NCI-H1092 treated with DMSO at 0.1 percent for 48 hours (cell line): ENCODE results near the gene MZF1.
"Not testable (repeated sequence)": the region's sequence is repeated elsewhere in the genome, so short reads cannot be mapped to it uniquely, and the experiment has no call there.

Experiments
- DNase-seq: peaks from one replicate; lab custom pipeline; 2025; lab: John Stamatoyannopoulos, UW

Gene MZF1

DNA sequence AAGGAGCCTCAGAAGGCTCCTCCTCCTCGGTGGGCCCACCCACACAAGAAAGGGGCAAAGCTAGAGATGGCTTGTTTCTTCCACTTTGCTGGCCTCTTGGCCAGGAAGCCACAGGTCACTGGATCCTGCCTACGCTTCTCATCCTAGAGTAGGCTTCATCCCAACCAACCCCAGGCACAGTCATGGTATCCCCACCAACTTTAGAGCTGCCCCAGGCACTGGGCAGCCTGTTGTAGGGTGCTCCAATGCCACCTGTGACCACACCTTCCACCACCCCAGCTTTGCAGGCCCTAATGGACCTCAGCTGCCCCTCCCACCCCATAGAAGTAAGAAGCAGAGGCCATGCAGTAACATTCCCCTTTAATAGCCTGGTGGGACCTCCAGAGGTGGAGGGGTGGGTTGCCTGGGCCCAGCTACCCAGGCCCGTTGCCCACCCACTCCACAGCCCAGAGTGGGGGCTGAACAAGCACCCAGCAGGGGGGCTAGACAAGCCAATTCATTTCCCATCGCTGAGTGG lies 17.7 kb downstream of the MZF1 start:
- no peak for DNase-seq

DNA sequence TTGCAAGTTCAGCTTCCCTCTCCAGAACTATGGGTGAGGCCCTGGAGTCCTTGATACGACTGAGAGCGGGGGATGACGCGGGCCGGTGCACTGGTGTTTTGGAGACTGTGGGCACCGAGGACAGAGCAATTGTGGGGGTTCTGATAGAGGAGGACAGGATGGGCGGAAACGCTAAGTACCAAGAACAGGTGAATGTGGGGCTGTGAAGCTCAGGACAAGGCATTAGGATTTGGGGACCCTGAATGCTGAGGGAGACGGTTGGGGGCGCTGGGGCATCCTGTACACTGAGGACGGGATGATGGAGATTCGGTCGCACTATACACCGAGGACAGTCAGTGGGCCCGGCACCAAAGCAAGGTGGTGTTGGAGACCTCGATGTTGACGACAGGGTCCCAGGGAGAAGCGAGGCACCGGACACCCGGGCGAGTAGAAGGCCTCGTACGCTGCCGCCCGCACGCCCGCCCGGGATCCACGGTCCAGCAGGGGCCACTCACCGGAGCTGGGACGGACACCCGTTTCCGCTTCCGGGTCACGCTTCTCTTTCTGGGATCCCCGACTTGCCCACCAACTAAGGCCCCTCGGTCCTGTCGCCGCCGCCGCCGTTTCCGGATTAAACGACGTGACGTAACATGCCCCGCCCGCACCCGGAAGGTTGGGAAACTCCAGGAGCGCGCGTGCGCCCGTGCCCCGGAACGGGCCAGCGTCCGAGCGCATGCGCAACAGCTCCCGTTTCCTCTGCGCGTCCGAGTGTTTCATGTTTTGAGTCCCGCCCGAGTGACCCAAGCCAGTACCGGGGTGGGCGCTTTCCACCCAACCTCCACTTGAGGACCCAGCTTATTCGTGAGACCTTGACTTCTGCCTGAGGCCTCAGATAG lies 18.4 kb downstream of the MZF1 start, which contains the start of gene CHMP2A:
Gene CHMP2A (minus strand): TSS at position 612 of the 875 bp plus-strand sequence. CDS start 893 bp downstream, outside the sequence.
- no peak for DNase-seq

GRCh38 chr19:58553799-58554493 lies 19.2 kb downstream of the MZF1 start:
- no peak for DNase-seq

DNA sequence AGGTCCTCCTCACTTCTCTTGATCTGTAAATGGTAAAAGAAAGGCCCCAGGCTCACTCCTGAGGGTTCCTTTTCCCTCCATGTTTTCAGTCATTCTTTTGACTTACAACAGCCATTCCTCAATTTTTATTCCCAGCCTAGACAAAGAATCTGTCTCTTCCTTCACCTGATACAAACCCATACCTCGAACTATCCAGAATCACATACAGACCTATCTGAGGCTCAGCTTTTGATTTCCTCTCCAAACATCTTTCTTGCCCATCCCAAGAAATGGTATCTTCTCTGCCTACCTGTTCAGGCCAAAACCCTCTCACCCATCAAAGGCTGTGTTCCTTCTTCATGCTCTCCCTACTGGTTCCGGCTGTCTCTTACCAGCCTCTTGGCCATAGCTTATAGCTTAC lies 20.5 kb downstream of the MZF1 start:
- no peak for DNase-seq

GRCh38 chr19:58551577-58552471 lies 21.3 kb downstream of the MZF1 start:
- DNase-seq, result no peak

GRCh38 chr19:58551123-58551497 lies 22.0 kb downstream of the MZF1 start:
- DNase-seq, result no peak

DNA sequence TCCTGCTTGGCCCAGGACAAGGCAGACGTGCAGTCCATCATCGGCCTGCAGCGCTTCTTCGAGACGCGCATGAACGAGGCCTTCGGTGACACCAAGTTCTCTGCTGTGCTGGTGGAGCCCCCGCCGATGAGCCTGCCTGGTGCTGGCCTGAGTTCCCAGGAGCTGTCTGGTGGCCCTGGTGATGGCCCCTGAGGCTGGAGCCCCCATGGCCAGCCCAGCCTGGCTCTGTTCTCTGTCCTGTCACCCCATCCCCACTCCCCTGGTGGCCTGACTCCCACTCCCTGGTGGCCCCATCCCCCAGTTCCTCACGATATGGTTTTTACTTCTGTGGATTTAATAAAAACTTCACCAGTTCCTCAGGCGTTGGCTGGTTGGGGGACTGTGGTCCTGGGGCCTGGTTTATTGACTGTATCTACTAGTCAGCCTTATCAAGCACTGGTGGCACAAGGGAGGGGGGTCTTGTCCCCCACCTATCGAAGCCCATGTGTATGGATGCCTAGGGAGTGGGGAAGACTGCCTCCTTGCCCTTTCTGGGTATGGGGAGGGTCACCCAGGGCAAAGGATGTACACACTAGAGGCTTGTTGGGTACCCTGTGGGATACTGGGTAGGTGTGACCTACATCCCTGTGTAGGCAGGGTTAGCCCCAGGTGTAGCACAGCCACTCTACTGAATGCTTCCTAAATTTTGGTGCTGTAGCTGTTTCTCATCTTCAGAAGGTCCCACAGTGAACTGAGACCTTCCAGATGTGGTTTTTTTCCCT lies 22.6 kb downstream of the MZF1 start:
- DNase-seq, result no peak

DNA sequence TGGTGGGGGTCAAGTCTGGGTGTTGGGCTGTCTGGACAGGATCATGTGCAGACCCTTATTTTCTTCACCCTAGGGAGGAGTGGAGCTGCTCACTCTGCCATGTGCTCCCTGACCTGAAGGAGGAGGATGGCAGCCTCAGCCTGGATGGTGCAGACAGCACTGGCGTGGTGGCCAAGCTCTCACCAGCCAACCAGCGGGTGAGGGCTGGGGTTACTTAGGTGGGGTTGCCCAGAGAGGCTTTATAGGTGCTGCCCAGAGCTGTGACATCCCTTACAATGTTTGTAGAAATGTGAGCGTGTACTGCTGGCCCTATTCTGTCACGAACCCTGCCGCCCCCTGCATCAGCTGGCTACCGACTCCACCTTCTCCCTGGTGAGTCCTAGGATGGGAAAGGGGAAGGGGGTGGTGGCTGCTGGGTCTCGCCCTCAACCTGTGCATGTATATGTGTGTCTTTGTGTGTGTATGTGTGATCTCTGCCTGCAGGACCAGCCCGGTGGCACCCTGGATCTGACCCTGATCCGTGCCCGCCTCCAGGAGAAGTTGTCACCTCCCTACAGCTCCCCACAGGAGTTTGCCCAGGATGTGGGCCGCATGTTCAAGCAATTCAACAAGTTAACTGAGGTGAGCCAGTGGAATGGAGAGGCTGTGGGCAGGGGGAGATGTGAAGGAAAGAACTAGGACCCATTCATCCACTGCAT lies 23.3 kb downstream of the MZF1 start:
- DNase-seq, result no peak

DNA sequence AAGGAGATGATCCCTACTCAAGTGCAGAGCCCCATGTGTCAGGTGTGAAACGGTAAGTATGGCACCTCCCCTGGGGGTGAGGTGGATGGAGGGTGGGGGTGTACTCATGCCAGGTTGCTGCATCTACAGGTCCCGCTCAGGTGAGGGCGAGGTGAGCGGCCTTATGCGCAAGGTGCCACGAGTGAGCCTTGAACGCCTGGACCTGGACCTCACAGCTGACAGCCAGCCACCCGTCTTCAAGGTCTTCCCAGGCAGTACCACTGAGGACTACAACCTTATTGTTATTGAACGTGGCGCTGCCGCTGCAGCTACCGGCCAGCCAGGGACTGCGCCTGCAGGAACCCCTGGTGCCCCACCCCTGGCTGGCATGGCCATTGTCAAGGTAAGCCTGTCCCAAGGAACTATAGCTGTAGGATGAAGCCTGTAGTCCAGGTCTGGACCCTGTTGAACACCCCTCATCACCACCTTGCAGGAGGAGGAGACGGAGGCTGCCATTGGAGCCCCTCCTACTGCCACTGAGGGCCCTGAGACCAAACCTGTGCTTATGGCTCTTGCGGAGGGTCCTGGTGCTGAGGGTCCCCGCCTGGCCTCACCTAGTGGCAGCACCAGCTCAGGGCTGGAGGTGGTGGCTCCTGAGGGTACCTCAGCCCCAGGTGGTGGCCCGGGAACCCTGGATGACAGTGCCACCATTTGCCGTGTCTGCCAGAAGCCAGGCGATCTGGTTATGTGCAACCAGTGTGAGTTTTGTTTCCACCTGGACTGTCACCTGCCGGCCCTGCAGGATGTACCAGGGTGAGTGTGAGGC lies 24.1 kb downstream of the MZF1 start:
- no peak for DNase-seq

DNA sequence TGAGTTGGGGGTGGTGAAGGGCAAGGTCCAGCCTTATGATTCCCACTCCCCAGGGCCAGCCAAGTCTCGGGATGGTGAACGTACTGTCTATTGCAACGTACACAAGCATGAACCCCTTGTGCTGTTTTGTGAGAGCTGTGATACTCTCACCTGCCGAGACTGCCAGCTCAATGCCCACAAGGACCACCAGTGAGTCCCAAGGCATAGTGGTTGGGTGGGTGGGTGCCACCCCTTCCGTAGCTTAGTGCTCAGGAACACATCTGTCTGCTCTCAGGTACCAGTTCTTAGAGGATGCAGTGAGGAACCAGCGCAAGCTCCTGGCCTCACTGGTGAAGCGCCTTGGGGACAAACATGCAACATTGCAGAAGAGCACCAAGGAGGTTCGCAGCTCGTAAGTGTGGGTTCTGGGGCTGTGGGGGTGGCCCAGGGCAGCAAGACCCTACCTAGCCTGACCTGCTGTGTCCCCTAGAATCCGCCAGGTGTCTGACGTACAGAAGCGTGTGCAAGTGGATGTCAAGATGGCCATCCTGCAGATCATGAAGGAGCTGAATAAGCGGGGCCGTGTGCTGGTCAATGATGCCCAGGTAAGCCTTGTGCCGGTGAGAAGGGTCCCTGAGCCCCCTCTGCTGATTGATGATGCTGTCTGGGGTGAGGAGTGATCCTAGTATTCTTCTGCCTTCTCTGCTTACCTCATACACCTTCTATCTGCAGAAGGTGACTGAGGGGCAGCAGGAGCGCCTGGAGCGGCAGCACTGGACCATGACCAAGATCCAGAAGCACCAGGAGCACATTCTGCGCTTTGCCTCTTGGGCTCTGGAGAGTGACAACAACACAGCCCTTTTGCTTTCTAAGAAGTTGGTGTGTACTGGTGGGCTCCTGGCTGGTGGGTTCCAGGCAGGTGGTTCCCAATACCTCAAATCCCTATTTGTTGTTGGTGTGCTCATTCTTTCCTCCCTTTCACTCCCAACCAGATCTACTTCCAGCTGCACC lies 25.5 kb downstream of the MZF1 start:
- no peak for DNase-seq

- no peak for DNase-seq
These were observed 27.1 kb downstream of the MZF1 start for GRCh38 chr19:58546019-58546530.

- no peak for DNase-seq
These were observed 27.7 kb downstream of the MZF1 start for GRCh38 chr19:58545286-58546018.

GRCh38 chr19:58544591-58545285 lies 28.4 kb downstream of the MZF1 start:
- DNase-seq, result no peak

DNA sequence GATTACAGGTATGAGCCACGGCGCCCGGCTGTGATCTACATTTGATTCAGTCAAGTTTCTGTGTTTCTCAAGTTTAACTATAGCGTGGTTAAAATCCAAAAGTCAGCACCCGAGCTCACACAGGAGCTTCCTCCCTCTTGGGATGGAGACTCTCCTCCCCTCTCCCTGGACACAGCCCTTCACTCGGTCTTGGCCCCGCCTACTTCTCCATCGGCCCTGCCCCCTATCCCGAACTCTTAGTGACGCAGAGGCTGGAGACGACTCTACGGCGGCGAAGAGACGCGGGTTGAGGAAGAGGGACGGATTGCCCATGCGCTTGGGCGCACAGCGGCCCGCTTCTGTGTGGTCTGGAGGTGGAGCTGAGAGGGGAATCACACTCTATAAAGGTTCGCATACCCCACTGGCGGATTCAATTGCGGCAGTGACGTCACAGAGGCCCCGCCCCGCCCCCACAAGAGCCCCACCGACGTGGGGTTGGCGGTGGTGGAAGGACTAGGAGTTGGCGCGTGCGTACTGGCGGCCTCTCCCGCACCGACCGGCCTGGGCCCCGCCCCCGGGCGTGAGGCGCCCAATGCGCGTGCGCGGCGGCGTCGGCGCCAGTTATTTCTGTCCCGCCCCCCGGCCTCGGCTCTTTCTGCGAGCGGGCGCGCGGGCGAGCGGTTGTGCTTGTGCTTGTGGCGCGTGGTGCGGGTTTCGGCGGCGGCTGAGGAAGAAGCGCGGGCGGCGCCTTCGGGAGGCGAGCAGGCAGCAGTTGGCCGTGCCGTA lies 29.1 kb downstream of the MZF1 start, which contains the start of gene TRIM28:
Gene TRIM28 (plus strand): TSS at position 239 of the 765 bp plus-strand sequence. CDS start 694 bp downstream, outside the sequence.
- DNase-seq, result no peak

GRCh38 chr19:58542641-58543372 lies 30.3 kb downstream of the MZF1 start:
- DNase-seq, result not testable (repeated sequence)
